GM12873 (cell line): ENCODE measurements around the gene HCFC1.

Source experiments
- TF ChIP-seq, protein P1 (sequence below): IDR thresholded peaks from 2 replicates; pipeline ENCODE4 v1.5.1; 2012; ENCODE audit warnings: low read depth, mild to moderate bottlenecking, moderate library complexity, low read length, control low read depth; ENCODE audit not compliant: insufficient read depth; ENCODE audit errors: missing control alignments

HCFC1 gene

DNA sequence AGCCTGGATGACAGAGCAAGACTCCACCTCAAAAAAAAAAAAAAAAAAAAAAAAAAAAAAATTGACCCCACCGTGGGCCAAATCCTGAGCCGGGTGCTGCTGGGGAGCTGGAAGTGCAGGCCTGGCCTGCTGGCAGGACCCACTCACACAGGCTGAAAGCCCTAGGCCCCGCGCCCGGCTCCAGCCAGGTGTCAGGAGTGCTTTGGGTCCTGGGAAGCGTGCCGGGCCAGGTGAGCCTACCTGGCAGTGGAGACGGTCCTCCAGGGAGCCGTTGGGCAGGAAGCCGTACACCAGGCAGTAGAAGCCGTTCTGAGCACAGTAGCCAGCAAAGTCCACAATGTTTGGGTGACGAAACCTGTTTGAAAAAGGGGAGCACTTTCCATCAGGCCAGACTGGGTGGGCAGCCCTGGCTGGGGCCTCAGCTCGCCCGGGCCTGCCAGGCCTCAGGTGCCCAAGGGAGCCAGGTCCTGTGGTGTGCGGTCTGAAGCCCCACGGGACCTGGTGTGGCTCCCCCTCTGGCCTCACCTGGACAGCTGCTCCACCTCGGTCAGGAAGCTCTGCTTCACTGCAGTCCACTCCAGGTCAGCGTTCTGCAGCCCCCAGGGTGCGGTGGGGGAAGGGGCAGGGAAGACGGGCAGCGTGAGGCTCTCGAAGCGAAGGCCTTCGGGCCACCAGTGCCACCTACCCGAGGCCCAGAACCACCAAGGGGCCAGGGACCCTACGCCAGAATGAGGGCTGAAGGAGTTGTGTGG is 46.3 kb upstream of the HCFC1 start:
- TF ChIP-seq, protein P1, sequence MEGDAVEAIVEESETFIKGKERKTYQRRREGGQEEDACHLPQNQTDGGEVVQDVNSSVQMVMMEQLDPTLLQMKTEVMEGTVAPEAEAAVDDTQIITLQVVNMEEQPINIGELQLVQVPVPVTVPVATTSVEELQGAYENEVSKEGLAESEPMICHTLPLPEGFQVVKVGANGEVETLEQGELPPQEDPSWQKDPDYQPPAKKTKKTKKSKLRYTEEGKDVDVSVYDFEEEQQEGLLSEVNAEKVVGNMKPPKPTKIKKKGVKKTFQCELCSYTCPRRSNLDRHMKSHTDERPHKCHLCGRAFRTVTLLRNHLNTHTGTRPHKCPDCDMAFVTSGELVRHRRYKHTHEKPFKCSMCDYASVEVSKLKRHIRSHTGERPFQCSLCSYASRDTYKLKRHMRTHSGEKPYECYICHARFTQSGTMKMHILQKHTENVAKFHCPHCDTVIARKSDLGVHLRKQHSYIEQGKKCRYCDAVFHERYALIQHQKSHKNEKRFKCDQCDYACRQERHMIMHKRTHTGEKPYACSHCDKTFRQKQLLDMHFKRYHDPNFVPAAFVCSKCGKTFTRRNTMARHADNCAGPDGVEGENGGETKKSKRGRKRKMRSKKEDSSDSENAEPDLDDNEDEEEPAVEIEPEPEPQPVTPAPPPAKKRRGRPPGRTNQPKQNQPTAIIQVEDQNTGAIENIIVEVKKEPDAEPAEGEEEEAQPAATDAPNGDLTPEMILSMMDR: no peak

DNA sequence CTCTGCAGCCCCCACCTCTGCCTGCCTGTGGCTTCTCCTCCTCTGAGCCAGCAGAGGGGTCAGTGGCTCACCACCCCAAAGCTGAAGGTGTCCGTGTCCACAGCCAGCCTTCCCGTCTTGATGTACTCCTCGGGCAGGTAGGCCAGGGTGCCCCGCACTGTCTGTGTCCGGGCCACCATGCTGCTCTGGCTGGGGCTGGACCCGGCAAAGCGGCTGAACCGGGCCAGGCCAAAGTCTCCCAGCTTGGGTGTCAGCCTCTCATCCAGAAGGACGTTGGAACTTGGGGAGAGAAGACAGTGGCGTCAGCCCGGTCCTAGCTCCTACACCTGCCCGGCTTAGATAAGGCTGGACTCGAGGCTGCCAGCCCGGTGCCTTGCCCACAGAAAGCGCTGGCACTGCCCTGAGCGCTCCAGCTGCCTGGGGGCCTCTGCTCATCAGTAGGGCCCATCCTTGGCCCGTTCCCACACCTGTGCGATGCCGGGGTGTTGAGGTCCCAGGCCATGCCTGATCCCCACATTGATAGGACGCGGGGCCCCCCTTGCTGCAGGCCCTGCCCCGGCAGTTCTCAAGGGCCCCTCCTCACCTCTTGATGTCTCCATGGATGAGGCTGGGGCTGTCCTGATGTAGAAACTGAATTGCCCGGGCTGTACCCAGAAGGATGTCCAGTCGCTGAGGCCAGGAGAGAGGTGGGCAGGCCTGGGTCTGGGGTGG is 44.9 kb upstream of the HCFC1 start:
- TF ChIP-seq, protein P1: no peak

DNA sequence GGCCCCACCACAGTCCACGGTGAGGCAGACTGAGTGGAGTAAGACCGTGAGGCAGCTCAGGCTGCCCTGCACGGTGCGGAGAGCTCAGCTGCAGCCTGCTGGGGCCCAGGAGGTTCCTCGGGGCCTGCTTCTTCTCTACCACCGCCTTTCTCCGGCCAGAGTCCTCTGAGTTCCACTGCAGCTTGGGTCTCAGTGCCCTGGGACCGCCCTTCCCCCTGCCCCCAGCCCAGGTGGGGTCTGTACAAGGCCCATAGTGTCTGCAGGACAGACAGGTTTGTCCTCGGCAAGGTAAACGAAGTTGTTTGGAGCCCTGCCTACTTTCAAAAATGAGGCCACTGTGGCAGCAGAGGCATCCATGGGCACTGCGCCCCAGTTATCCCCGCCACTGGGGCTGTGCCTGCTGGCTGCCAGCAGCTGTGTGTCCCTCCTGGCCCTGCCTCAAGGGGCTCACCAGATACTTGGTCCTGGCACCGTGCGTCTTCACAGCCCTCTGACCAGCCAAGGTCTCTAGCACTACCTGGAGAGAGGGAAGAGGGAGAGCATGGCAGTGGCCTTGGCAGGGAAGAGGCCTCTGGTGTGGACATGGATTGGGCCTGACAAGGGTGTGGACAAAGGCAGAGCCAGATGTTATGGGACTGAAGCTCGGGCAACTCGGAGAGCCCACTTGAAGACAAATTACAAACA is 44.1 kb upstream of the HCFC1 start:
- TF ChIP-seq, protein P1: no peak

DNA sequence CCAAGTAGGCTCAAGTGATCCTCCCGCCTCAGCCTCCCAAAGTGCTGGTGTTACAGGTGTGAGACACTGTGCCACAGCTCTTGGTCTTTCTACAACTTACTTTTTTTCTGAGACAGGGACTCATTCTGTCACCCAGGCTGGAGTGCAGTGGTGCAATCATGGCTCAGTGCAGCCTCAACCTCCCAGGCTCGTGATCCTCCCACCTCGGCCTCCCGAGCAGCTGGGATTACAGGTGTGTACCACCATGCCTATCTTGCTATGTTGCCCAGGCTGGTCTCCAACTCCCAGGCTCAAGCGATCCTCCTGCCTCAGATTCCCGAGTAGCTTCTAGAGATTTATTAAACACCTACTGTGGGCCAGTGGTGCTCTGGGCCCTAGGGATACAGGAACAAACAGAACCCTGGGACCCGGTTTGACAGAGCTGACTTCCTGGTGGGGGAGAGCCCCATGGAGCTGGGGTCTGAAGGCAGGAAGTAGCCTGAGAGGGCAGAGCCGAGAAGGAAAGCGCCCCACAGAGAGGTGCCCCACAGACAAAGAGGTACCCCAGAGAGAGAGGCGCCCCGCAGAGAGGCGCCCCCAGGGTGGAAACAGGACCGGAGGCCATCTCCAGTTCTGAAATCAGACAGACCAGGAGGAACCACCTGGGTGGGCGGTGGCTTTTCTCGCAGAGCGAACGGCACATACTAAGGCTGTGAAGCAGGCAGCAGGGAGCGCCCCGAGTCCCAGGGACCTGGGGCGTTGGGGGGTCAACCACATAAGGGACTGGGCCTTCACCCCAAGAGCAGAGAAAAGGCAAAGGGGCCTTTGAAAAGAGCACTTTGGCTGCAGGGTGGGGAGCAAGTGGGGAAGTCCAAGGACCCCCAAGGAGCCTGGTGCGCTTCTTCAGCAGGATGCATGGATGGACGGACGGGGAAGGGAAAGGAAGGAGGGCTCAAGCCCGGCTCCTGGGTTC is 43.1 kb upstream of the HCFC1 start:
- TF ChIP-seq, protein P1: no peak

DNA sequence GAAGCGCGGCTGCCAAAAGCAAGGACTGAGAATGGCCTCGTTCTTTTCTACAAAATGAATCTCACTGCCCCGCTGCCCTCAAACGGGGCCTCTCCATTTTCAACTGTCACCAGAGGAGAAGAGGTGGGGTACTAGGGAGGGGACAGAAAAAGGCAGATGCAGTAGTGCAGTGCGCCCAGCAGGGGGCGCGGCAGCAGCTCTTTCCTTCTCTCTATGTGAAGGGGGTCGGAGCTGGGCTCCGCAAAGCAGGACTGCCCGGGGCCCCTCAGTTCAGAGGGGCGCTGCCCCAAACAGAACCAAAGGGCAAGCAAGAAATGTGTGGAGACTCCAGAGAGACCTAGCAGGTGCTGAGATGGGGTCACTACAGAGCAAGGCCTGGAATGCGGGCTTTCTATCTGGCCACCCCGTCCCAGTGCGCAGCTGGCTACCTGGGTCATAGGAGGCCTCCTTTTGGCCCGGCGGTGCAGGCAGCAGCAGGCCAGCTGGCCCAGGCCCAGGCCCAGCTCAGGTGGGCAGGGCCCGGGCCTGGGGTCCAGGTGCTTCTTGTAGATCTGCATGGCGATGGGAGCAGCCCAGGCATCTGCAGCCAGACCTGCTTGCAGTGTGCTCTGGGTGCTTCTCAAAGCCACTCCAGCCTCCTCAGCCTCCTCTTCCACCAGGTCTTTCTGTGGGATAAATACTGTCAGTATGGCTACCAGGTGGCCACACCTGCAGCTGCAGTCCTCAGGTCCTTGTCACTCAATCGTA is 42.2 kb upstream of the HCFC1 start:
- TF ChIP-seq, protein P1: peak; percentile 94

DNA sequence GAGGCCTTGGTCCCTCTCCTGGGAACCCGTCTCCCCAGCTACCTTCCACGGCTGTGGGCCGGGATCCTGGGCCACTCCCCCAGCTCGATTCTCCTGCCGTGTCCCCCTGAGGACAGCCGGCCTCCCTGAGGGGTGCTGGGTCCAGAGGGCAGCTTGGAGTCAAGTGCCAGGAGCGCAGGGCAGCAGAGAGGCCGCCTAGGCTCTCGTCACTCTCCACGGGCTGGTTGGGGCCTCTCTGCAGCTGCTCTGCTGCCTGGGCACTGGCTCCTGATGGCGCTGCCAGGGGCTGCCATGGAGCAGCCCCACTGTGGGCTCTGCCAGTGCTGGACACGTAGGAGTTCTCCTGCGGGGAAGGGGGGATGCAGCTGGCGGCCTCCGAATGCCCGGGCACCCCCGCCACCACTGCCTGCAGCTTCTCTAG is 41.4 kb upstream of the HCFC1 start:
- TF ChIP-seq, protein P1: no peak
